ENCODE measurements around the gene LBHD2.
A peak's percentile ranks its signal among the peaks of the same experiment; 100 is the strongest.

The LBHD2 gene

GRCh38 chr14:103065861-103066260, 18.1 kb upstream of the LBHD2 start:
- Histone ChIP-seq H3K4me1 (peaks cover 0 to 23% (median 0%) of the 10 kb centered on the region in 10 experiments; a peak in 6 of 20 replicates), H3K27ac (no peak overlapping the region), H3K27me3 (no peaks in the 10 kb centered on the region), H3K4me3 (no peak overlapping the region), H3K36me3 (no peaks in the 10 kb centered on the region), H4K20me1 (no peaks in the 10 kb centered on the region), H3K9me3 (replicated peaks in 1 of 11) (no peaks in the 10 kb centered on the region), H3K9ac (no peak overlapping the region), H3K4me2 (no peak overlapping the region)
- TF ChIP-seq Cebpa-rat (IDR thresholded peaks at IDR 0.05), result no peak

GRCh38 chr14:103066399-103066798, 17.6 kb upstream of the LBHD2 start:
- no peak for TF ChIP-seq Cebpa-rat (IDR thresholded peaks at IDR 0.05)
- Histone ChIP-seq H3K36me3 (no peaks in the 10 kb centered on the region), H3K9ac (no peak overlapping the region), H3K27me3 (no peaks in the 10 kb centered on the region), H3K4me2 (no peak overlapping the region), H4K20me1 (no peaks in the 10 kb centered on the region), H3K4me1 (peaks cover 0 to 29% (median 0%) of the 10 kb centered on the region in 10 experiments; a peak in 6 of 20 replicates), H3K9me3 (replicated peaks in 1 of 11) (no peaks in the 10 kb centered on the region), H3K4me3 (no peak overlapping the region), H3K27ac (no peak overlapping the region)

GRCh38 chr14:103067231-103067954, 16.6 kb upstream of the LBHD2 start:
- Histone ChIP-seq H3K27ac (0 out of 22 replicates have a peak overlapping the region, but pooled peaks of 1 of the 11 experiments have one; percentile 25), H3K9me3 (replicated peaks in 1 of 11) (no peaks in the 10 kb centered on the region), H3K4me2 (peak overlapping the region in 4 of 11 experiments; percentile 7 to 58 (median 44); a peak in 6 of 22 replicates), H3K36me3 (no peaks in the 10 kb centered on the region), H4K20me1 (no peaks in the 10 kb centered on the region), H3K9ac (peak overlapping the region in 1 of 11 experiments; percentile 31; a peak in 1 of 22 replicates), H3K27me3 (no peaks in the 10 kb centered on the region), H3K4me1 (peaks cover 0 to 35% (median 0%) of the 10 kb centered on the region in 10 experiments; a peak in 7 of 20 replicates), H3K4me3 (no peak overlapping the region)
- no peak for TF ChIP-seq Cebpa-rat (IDR thresholded peaks at IDR 0.05)

- peak overlapping the region in 3 of 11 experiments; percentile 37 to 58 (median 51); a peak in 3 of 22 replicates for H3K4me2 ChIP-seq
- H3K36me3 ChIP-seq, result no peaks in the 10 kb centered on the region
- H3K4me1 ChIP-seq, result peaks cover 0 to 39% (median 1%) of the 10 kb centered on the region in 10 experiments; a peak in 11 of 20 replicates
- no peak for TF ChIP-seq Cebpa-rat (IDR thresholded peaks at IDR 0.05)
- no peaks in the 10 kb centered on the region for H3K9me3 ChIP-seq (replicated peaks in 1 of 11)
- 0 out of 22 replicates have a peak, but pooled peaks cover 0 to 7% (median 0%) of the 10 kb centered on the region in 11 experiments for H4K20me1 ChIP-seq
- no peak overlapping the region for H3K9ac ChIP-seq
- H3K27me3 ChIP-seq, result no peaks in the 10 kb centered on the region
- no peak overlapping the region for H3K27ac ChIP-seq
- H3K4me3 ChIP-seq, result no peak overlapping the region
Observed at GRCh38 chr14:103068351-103069073, 15.5 kb upstream of the LBHD2 start.

- no peak for TF ChIP-seq Cebpa-rat (IDR thresholded peaks at IDR 0.05)
Observed at GRCh38 chr14:103070263-103070885, 13.6 kb upstream of the LBHD2 start.

GRCh38 chr14:103070971-103071542, 13.0 kb upstream of the LBHD2 start:
- Histone ChIP-seq H3K27me3 (no peaks in the 10 kb centered on the region), H3K4me2 (peak overlapping the region in 2 of 11 experiments; percentile 18 to 35; a peak in 3 of 22 replicates), H3K4me3 (no peak overlapping the region), H3K9ac (no peak overlapping the region), H3K4me1 (peaks cover 6 to 64% (median 23%) of the 10 kb centered on the region in 10 experiments; a peak in 18 of 20 replicates), H3K9me3 (replicated peaks in 1 of 11) (no peaks in the 10 kb centered on the region), H4K20me1 (0 out of 22 replicates have a peak, but pooled peaks cover 0 to 7% (median 0%) of the 10 kb centered on the region in 11 experiments), H3K36me3 (no peaks in the 10 kb centered on the region), H3K27ac (no peak overlapping the region)
- no peak for TF ChIP-seq Cebpa-rat (IDR thresholded peaks at IDR 0.05)

More at GRCh38 chr14:103070263-103070885, 13.6 kb upstream of the LBHD2 start:
- H3K4me1 ChIP-seq, result peaks cover 5 to 57% (median 19%) of the 10 kb centered on the region in 10 experiments; a peak in 18 of 20 replicates
- H4K20me1 ChIP-seq, result 0 out of 22 replicates have a peak, but pooled peaks cover 0 to 7% (median 0%) of the 10 kb centered on the region in 11 experiments
- H3K9me3 ChIP-seq (replicated peaks in 1 of 11), result no peaks in the 10 kb centered on the region
- no peak overlapping the region for H3K27ac ChIP-seq
- H3K36me3 ChIP-seq, result no peaks in the 10 kb centered on the region
- H3K4me3 ChIP-seq, result no peak overlapping the region
- H3K27me3 ChIP-seq, result no peaks in the 10 kb centered on the region
- no peak overlapping the region for H3K9ac ChIP-seq
- H3K4me2 ChIP-seq, result no peak overlapping the region

- Histone ChIP-seq H3K9ac (no peak overlapping the region; a peak in 1 of 22 replicates), H3K27me3 (no peaks in the 10 kb centered on the region), H3K4me1 (peaks cover 6 to 64% (median 27%) of the 10 kb centered on the region in 10 experiments; a peak in 18 of 20 replicates), H3K9me3 (replicated peaks in 1 of 11) (no peaks in the 10 kb centered on the region), H3K27ac (no peak overlapping the region), H3K4me2 (peak overlapping the region in 2 of 11 experiments; percentile 18 to 35; a peak in 4 of 22 replicates), H3K36me3 (no peaks in the 10 kb centered on the region), H4K20me1 (0 out of 22 replicates have a peak, but pooled peaks cover 0 to 7% (median 0%) of the 10 kb centered on the region in 11 experiments), H3K4me3 (no peak overlapping the region)
- no peak for TF ChIP-seq Cebpa-rat (IDR thresholded peaks at IDR 0.05)
Observed at GRCh38 chr14:103071544-103072251, 12.3 kb upstream of the LBHD2 start.

Measured in BLaER1 treated with 17β-estradiol and CSF1 and Interleukin-3, amounts not matched to agents 10 nM and 100 nM (cell line).